ENCODE measurements around the gene RASGEF1C.

The RASGEF1C gene

GRCh38 chr5:180180846-180181245 lies 28.2 kb downstream of the RASGEF1C start:
- no peak for TF ChIP-seq CTCF (IDR thresholded peaks at IDR 0.05; ENCODE audit: control insufficient read depth, insufficient read depth, low read depth, low read length, missing control alignments)
- DNase-seq (ENCODE audit: low read depth) = no peak
- H3K4me3 ChIP-seq (ENCODE audit: control insufficient read depth, low read depth, low read length) = no peak overlapping the region

GRCh38 chr5:180180421-180180820 lies 28.6 kb downstream of the RASGEF1C start:
- no peak for TF ChIP-seq CTCF (IDR thresholded peaks at IDR 0.05; ENCODE audit: control insufficient read depth, insufficient read depth, low read depth, low read length, missing control alignments)
- DNase-seq (ENCODE audit: low read depth) = no peak
- H3K4me3 ChIP-seq (ENCODE audit: control insufficient read depth, low read depth, low read length) = no peak overlapping the region

GRCh38 chr5:180179442-180180420 lies 29.3 kb downstream of the RASGEF1C start:
- no peak overlapping the region for H3K4me3 ChIP-seq (ENCODE audit: control insufficient read depth, low read depth, low read length)
- no peak for DNase-seq (ENCODE audit: low read depth)
- TF ChIP-seq CTCF (IDR thresholded peaks at IDR 0.05; ENCODE audit: control insufficient read depth, insufficient read depth, low read depth, low read length, missing control alignments) = no peak

- no peak overlapping the region for H3K4me3 ChIP-seq (ENCODE audit: control insufficient read depth, low read depth, low read length)
- no peak for TF ChIP-seq CTCF (IDR thresholded peaks at IDR 0.05; ENCODE audit: control insufficient read depth, insufficient read depth, low read depth, low read length, missing control alignments)
- DNase-seq (ENCODE audit: low read depth) = no peak
Measured at GRCh38 chr5:180178531-180179441, 30.2 kb downstream of the RASGEF1C start.

- H3K4me3 ChIP-seq (ENCODE audit: control insufficient read depth, low read depth, low read length) = no peak overlapping the region
- DNase-seq (ENCODE audit: low read depth) = no peak
- TF ChIP-seq CTCF (IDR thresholded peaks at IDR 0.05; ENCODE audit: control insufficient read depth, insufficient read depth, low read depth, low read length, missing control alignments) = no peak
Measured at GRCh38 chr5:180176191-180176590, 32.8 kb downstream of the RASGEF1C start.

- DNase-seq (ENCODE audit: low read depth) = no peak
- H3K4me3 ChIP-seq (ENCODE audit: control insufficient read depth, low read depth, low read length) = no peak overlapping the region
- TF ChIP-seq CTCF (IDR thresholded peaks at IDR 0.05; ENCODE audit: control insufficient read depth, insufficient read depth, low read depth, low read length, missing control alignments) = no peak
Measured at GRCh38 chr5:180175015-180175431, 34.0 kb downstream of the RASGEF1C start.

Measured in AG09309 (cell line).